Stimulated activated naive B cell treated with anti-CD40 and anti-IgM and Interleukin-4, amounts not matched to agents 10 μg/mL and 1 μg/mL and 100 μg/mL, for 72 hours (primary cell): ENCODE data around the gene MAP1A.

Experiments
- ATAC-seq, 2 donors: fragments of 150-1000 bp; cut with Tn5 transposase; replicated peaks; 2 replicates each; pipeline ENCODE4 v1.10.0; 2021; ENCODE audit warnings: moderate library complexity in 1 of 2
- DNase-seq: peaks from one replicate; pipeline ENCODE4 v3.0.0; 2021
- H3K27ac Mint-ChIP-seq: one replicate; pipeline ENCODE4 v1.8.0; 2022; ENCODE audit warnings: mild to moderate bottlenecking, mixed read lengths
- H3K27me3 Mint-ChIP-seq, 2 donors: one replicate each; pipeline ENCODE4 v1.8.0; 2022; ENCODE audit warnings: mixed read lengths in 2 of 2
- H3K36me3 Mint-ChIP-seq, 2 donors: one replicate each; pipeline ENCODE4 v1.8.0; 2022; ENCODE audit warnings: mixed read lengths in 2 of 2, mild to moderate bottlenecking in 1 of 2
- H3K4me1 Mint-ChIP-seq, 2 donors: one replicate each; pipeline ENCODE4 v1.8.0; 2022; ENCODE audit warnings: mixed read lengths in 2 of 2, mild to moderate bottlenecking in 1 of 2
- H3K4me3 Mint-ChIP-seq, 2 donors: one replicate each; pipeline ENCODE4 v1.8.0; 2022; ENCODE audit warnings: mild to moderate bottlenecking in 2 of 2, mixed read lengths in 2 of 2, moderate library complexity in 1 of 2
- H3K9me3 Mint-ChIP-seq, 2 donors: one replicate each; pipeline ENCODE4 v1.8.0; 2022; ENCODE audit warnings: mixed read lengths in 2 of 2, mild to moderate bottlenecking in 1 of 2

The MAP1A gene

GRCh38 chr15:43517354-43518196 is at the start of gene MAP1A:
MAP1A (plus strand) TSS chr15:43517608; CDS start chr15:43521474, 3,866 bp downstream.
- DNase-seq = no peak
- Mint-ChIP-seq H3K4me1 (peaks cover 29 to 48% of the 10 kb centered on the region in 2 donors), H3K27me3 (peaks cover 31 to 45% of the 10 kb centered on the region in 2 donors)

GRCh38 chr15:43469867-43470266 is 47.5 kb upstream of the MAP1A start:
- H3K9me3 Mint-ChIP-seq = no peaks in the 10 kb centered on the region
- ATAC-seq = no peak
- H3K27me3 Mint-ChIP-seq = no peaks in the 10 kb centered on the region
- H3K36me3 Mint-ChIP-seq = peaks cover 48 to 49% of the 10 kb centered on the region in 2 donors
- no peak overlapping the region for H3K4me3 Mint-ChIP-seq
- no peaks in the 10 kb centered on the region for H3K4me1 Mint-ChIP-seq
- DNase-seq = no peak
- no peak overlapping the region for H3K27ac Mint-ChIP-seq

More at GRCh38 chr15:43517354-43518196, at the start of gene MAP1A:
- H3K9me3 Mint-ChIP-seq = no peaks in the 10 kb centered on the region
- no peaks in the 10 kb centered on the region for H3K36me3 Mint-ChIP-seq
- peak within 1 kb of the TSS; percentile 80 to 89 for H3K4me3 Mint-ChIP-seq
- peak within 1 kb of the TSS; percentile 75 for H3K27ac Mint-ChIP-seq
- peak; percentile 21 to 33 for ATAC-seq

DNA sequence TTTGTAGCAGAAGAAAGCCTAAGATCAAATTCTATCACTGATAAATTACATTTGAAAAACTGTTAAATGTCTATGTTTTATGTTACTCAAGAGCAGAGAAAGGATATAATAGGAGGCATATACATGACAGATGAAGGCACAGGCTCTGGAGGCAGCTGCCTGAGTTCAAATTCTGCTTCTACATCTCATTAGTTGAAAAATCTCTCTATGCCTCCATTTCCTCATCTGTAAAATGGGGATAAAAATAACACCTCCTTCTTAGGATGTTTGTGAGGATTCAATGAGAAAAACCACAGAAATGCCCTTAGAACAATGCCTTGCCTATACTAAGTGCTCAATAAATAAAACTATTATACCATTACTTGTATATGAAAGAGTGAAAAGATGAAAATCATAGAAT is 45.4 kb upstream of the MAP1A start:
- DNase-seq (no peak), ATAC-seq (no peak)
- H3K27me3 Mint-ChIP-seq = no peaks in the 10 kb centered on the region
- H3K27ac Mint-ChIP-seq = no peak overlapping the region
- H3K9me3 Mint-ChIP-seq = no peaks in the 10 kb centered on the region
- H3K36me3 Mint-ChIP-seq = peaks cover 38 to 42% of the 10 kb centered on the region in 2 donors
- no peak overlapping the region for H3K4me3 Mint-ChIP-seq
- H3K4me1 Mint-ChIP-seq = no peaks in the 10 kb centered on the region

DNA sequence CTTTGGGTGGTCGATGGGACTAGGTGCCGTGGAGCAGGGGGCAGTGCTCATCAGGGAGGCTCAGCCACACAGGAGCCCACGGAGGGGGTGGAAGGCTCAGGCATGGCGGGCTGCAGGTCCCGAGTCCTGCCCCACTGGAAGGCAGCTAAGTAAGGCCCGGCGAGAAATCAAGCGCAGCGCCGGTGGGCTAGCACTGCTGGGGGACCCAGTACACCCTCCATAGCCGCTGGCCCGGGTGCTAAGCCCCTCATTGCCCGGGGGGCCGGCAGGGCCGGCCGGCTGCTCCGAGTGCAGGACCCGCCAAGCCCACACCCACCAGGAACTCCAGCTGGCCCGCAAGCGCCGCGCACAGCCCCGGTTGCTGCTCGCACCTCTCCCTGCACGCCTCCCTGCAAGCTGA is 43.5 kb upstream of the MAP1A start:
- Mint-ChIP-seq H3K4me1 (peaks cover 0 to 2% of the 10 kb centered on the region in 2 donors), H3K27me3 (no peaks in the 10 kb centered on the region), H3K4me3 (no peak overlapping the region), H3K9me3 (no peaks in the 10 kb centered on the region), H3K27ac (no peak overlapping the region), H3K36me3 (peaks cover 47 to 49% of the 10 kb centered on the region in 2 donors)
- ATAC-seq = no peak
- no peak for DNase-seq

- Mint-ChIP-seq H3K4me3 (no peak overlapping the region), H3K27ac (no peak overlapping the region), H3K4me1 (peaks cover 6 to 9% of the 10 kb centered on the region in 2 donors), H3K27me3 (no peaks in the 10 kb centered on the region), H3K9me3 (no peaks in the 10 kb centered on the region), H3K36me3 (peaks cover 22 to 35% of the 10 kb centered on the region in 2 donors)
- no peak for ATAC-seq
- DNase-seq = no peak
Measured at GRCh38 chr15:43483297-43484128, 33.9 kb upstream of the MAP1A start.

DNA sequence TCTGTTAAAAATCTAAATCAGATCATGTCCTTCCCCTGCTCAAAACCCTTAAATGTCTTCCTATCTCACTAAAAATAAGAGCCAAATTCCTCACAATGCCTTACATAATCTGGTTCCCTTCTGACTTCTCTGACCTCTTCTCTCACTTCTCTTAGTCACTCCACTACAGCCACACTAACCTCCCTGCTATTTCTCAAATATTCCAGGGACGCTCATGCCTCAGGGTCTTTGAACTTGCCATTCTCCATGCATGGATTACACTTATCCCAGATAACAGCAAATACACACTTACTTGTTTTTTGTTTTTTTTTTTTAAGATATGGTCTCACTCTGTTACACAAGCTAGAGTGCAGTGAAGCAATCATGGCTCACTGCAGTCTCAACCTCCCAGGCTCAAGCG is 33.0 kb upstream of the MAP1A start:
- H3K27ac Mint-ChIP-seq = no peak overlapping the region
- no peak for ATAC-seq
- no peaks in the 10 kb centered on the region for H3K9me3 Mint-ChIP-seq
- no peaks in the 10 kb centered on the region for H3K27me3 Mint-ChIP-seq
- peaks cover 19 to 34% of the 10 kb centered on the region in 2 donors for H3K36me3 Mint-ChIP-seq
- H3K4me3 Mint-ChIP-seq = no peak overlapping the region
- DNase-seq = no peak
- peaks cover 8 to 9% of the 10 kb centered on the region in 2 donors for H3K4me1 Mint-ChIP-seq

DNA sequence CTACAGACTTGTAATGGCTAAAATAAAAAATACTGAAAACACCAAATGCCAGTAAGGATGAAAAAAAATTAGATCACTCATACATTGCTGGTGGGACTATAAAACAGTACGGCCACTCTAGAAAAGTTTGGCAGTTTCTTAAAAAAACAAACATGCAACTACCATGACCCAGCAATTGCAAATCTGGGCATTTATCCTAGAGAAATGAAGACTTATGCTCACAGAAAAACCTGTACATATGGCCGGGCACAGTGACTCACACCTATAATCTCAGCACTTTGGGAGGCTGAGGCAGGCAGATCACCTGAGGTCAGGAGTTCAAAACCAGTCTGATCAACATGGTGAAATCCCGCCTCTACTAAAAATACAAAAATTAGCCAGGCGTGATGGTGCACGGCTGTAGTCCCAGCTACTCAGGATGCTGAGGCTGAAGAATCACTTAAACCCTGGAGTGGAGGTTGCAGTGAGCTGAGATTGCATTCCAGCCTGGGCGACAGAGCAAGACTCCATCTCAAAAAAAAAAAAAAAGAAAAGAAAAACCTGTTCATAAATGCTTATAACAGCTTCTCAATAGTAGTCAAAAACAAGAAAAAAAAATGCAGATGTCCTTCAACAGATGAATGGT is 30.0 kb upstream of the MAP1A start:
- ATAC-seq (no peak), DNase-seq (no peak)
- H3K27ac Mint-ChIP-seq = no peak overlapping the region
- peaks cover 15 to 40% of the 10 kb centered on the region in 2 donors for H3K36me3 Mint-ChIP-seq
- H3K27me3 Mint-ChIP-seq = no peaks in the 10 kb centered on the region
- no peak overlapping the region for H3K4me3 Mint-ChIP-seq
- H3K9me3 Mint-ChIP-seq = no peaks in the 10 kb centered on the region
- peaks cover 12 to 19% of the 10 kb centered on the region in 2 donors for H3K4me1 Mint-ChIP-seq

DNA sequence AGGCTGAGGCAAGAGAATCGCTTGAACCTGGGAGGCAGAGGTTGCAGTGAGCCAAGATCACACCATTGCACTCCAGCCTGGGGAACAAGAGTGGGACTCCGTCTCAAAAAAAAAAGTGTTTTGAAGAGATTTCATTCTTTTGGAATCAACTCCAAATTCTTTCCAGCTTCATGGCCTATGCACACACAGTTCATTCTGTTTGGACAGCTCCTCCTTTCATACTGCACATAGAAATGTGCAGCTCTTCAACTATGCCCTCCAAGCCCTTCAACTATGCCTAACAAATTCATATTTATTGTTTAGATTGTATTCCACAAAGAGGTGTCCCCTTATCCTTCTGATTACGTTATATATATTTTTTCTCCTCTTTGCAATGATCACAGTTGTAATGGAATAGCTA is 28.6 kb upstream of the MAP1A start:
- peak overlapping the region; percentile 32 for H3K27ac Mint-ChIP-seq

DNA sequence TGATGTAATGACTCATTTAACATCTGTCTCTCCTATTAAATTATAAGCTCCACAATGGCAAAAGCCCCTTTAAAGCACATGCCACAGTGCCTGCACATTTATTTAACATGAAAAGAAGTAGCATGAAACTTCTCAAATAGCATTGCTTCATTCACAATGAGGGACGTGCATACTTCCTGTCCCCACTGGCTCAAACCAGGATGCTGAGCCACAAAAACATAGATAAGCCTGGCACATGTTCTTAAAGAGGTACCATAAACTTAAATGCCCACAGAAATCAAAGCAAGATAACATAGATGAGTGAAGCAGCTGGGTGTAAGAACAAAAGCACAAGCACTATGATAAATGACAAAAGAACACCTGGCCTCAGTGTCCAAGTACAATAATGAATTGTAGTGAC is 28.2 kb upstream of the MAP1A start:
- DNase-seq (no peak), ATAC-seq (no peak)
- no peaks in the 10 kb centered on the region for H3K27me3 Mint-ChIP-seq
- H3K27ac Mint-ChIP-seq = no peak overlapping the region
- H3K9me3 Mint-ChIP-seq = no peaks in the 10 kb centered on the region
- H3K4me1 Mint-ChIP-seq = peaks cover 15 to 20% of the 10 kb centered on the region in 2 donors
- H3K36me3 Mint-ChIP-seq = peaks cover 17 to 39% of the 10 kb centered on the region in 2 donors
- no peak overlapping the region for H3K4me3 Mint-ChIP-seq

More for the DNA sequence above, 28.6 kb upstream of the MAP1A start:
- Mint-ChIP-seq H3K36me3 (peaks cover 18 to 43% of the 10 kb centered on the region in 2 donors), H3K4me1 (peaks cover 16 to 22% of the 10 kb centered on the region in 2 donors), H3K4me3 (no peak overlapping the region), H3K27me3 (no peaks in the 10 kb centered on the region), H3K9me3 (no peaks in the 10 kb centered on the region)
- ATAC-seq (no peak), DNase-seq (no peak)

DNA sequence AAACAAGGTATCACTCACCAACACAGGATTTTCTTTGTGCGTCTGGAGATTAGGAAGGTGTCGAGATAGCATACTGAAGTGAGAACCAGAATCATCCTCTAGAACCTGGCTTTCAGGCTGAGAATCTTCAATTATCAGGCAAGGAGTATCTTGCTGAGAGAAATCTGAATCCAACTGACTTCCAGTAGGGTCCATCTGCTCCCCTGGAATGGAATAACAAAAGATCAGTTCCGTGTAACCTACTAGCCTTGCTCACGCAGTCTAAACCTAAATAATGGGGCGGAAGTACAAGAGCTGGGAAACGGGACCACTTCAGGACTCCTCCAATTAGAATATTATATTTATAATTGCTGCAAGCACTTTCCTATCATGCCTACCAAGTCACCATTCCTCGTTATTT is 25.1 kb upstream of the MAP1A start:
- no peaks in the 10 kb centered on the region for H3K9me3 Mint-ChIP-seq
- H3K36me3 Mint-ChIP-seq = peaks cover 9 to 32% of the 10 kb centered on the region in 2 donors
- H3K4me1 Mint-ChIP-seq = peaks cover 12 to 16% of the 10 kb centered on the region in 2 donors
- ATAC-seq (no peak), DNase-seq (no peak)
- no peaks in the 10 kb centered on the region for H3K27me3 Mint-ChIP-seq
- H3K4me3 Mint-ChIP-seq = peak overlapping the region; percentile 87 to 94
- peak overlapping the region; percentile 97 for H3K27ac Mint-ChIP-seq

GRCh38 chr15:43492673-43493601 is 24.5 kb upstream of the MAP1A start, which contains the start of gene TP53BP1:
TP53BP1 (minus strand) TSS chr15:43493156; CDS start chr15:43493043, 113 bp downstream.
- Mint-ChIP-seq H3K27me3 (no peaks in the 10 kb centered on the region), H3K36me3 (peaks cover 9 to 29% of the 10 kb centered on the region in 2 donors), H3K4me3 (peak within 1 kb of the TSS; percentile 87 to 94), H3K9me3 (no peaks in the 10 kb centered on the region), H3K4me1 (peaks cover 12 to 16% of the 10 kb centered on the region in 2 donors), H3K27ac (peak within 1 kb of the TSS; percentile 97)
- peak; percentile 92 for DNase-seq
- peak; percentile 99 to 100 for ATAC-seq

- DNase-seq = no peak
- H3K27ac Mint-ChIP-seq = peak overlapping the region; percentile 97
- H3K36me3 Mint-ChIP-seq = peaks cover 7 to 20% of the 10 kb centered on the region in 2 donors
- peak overlapping the region; percentile 44 to 94 for H3K4me3 Mint-ChIP-seq
- ATAC-seq = no peak
- no peaks in the 10 kb centered on the region for H3K9me3 Mint-ChIP-seq
- H3K4me1 Mint-ChIP-seq = peaks cover 12 to 16% of the 10 kb centered on the region in 2 donors
- H3K27me3 Mint-ChIP-seq = no peaks in the 10 kb centered on the region
Measured at GRCh38 chr15:43493703-43494472, 23.5 kb upstream of the MAP1A start.

- H3K27me3 Mint-ChIP-seq = no peaks in the 10 kb centered on the region
- no peak for ATAC-seq
- no peak for DNase-seq
- H3K36me3 Mint-ChIP-seq = no peaks in the 10 kb centered on the region
- no peaks in the 10 kb centered on the region for H3K9me3 Mint-ChIP-seq
- no peak overlapping the region for H3K27ac Mint-ChIP-seq
- no peak overlapping the region for H3K4me3 Mint-ChIP-seq
- H3K4me1 Mint-ChIP-seq = peaks cover 0 to under 1% of the 10 kb centered on the region in 2 donors
Measured at GRCh38 chr15:43498990-43499389, 18.4 kb upstream of the MAP1A start.
